Endometrial microvascular endothelial cells (primary cell): ENCODE measurements around the gene PDSS1. TPM values are rescaled to one million over a fixed set of nuclear protein-coding genes. Genes with fewer than 3 reads are reported as not detected.

Experiments used
- in situ Hi-C: cut with HindIII; loops from 2 replicates; pipeline ENCODE4 v1.10.0; 2017; ENCODE audit warnings: low sequenced_read_pairs, low pct_unique_long_range_greater_than_20kb; ENCODE audit errors: inconsistent ontology term
- total RNA-seq: library from RNA; depleted of rRNA; stranded (reverse); fragments of >200 nt; gene quantifications from one replicate; pipeline ENCODE4 v1.2.3, GENCODE V29; 2015; ENCODE audit errors: inconsistent ontology term

Gene PDSS1
- total RNA-seq, 1 donor from 2014 or later: 15.2 TPM

DNA sequence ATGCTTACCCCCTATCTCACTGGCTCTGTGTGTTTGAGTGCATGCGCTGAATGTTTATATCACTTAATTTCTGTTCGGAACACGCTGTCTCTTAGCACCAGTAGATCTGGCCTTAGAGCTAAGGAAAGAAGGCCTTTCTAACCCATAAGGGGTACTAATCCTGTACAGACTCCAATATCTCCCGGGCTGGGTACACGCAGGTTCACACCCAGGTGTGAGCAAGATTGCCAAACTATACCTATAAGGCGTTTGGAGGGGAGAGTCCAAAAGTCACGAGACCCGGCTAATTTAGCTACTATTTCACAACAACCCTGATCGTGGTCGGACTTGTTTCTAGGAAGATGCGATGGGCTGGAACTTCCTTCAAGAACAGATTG, 727 bp upstream of the PDSS1 start:
- in situ Hi-C loops: no loop called here

DNA sequence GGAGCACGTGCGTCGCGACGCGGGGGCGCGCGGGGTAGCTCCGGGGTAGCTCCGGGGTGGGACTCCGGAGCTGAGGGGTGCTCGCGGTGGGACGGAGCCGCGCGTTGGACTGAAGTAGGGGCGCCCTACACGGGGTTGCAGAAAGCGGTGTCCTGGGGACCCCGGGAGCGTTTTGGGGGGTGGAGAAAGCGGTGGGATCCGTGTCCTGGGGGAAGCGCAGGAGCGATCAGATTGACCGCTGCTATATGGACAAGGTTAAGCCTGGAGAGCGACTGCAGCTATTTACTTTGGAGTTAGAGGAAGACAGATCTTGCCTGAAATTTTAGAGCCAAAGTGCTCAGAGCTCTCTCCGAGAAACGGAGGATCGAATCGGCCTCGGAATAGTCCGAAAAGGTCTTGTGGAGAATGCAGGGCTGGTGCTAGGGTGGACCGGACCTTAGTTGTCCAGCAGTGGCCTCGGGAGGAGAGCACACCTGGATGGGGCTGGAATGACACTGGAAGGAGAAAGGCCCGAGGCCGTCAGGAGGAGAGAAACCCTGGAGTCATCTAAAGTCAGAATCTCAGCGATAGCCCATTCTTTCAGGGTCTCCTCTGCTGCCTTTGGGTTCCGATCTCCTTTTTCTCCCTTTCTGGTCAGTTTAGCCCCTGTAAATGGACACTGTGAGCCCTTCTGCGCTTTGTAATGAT, 564 bp downstream of the PDSS1 start:
- in situ Hi-C loops: no loop called here

DNA sequence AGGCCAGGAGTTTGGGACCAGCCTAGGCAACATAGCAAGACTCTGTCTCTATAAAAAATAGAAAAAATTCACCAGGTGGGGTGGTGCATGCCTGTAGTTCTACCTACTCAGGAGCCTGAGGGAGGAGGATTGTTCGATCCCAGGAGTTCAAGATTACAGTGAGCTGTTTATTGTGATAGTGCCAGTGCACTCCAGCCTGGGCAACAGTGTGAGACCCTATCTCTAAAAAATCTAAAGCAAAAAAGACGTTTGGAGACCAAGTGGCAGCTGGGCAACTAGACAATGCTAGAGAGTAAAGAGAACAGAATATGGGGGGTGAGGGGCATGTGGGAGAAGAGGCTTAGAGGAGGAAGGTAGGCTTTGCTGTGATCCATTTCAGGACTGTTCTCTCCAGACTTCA, 1.4 kb downstream of the PDSS1 start:
- in situ Hi-C loops: no loop called here

DNA sequence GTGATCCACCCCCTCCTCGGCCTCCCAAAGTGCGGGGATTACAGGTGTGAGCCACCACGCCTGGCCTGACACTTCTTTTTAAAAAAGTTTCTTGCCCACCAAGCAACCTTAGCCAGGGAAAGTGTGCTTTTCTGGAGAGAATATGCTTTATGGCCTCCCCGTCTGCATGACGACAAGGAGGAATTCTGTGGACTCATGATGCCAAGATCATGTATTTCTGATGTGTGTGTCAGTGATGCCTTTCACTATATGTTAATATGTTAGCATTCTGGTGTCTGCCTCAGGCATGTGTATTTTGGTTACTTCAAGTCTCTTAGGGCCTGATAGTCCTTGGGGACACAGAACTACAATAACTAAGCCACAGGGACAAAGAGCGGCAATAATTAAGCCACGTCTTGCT, 2.1 kb downstream of the PDSS1 start:
- in situ Hi-C loops: no loop called here

DNA sequence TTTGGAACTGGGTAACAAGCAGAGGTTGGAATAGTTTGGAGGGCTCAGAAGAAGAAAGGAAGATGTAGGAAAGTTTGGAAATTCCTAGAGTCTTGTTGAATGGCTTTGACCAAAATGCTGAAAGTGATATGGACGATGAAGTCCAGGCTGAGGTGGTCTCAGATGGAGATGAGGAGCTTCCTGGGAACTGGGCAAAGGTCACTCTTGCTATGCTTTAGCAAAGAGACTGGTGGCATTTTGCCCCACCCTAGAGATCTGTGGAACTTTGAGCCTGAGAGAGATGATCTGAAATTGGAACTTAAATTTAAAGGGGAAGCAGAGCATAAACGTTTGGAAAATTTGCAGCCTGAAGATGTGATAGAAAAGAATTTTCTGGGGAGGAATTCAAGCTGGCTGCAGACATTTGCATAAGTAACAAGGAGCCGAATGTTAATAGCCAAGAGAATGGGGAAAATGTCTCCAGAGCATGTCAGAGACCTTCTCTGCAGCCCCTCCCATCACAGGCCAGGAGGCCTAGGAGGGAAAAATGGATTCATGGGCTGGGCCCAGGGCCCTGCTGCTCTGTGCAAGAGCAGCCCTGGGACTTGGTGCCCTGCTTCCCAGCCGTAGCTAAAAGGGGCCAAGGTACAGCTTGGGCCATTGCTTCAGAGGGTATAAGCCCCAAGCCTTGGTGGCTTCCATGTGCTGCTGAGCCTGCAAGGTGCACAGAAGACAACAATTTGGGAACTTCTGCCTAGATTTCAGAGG, 3.6 kb downstream of the PDSS1 start:
- in situ Hi-C loops: no loop called here

DNA sequence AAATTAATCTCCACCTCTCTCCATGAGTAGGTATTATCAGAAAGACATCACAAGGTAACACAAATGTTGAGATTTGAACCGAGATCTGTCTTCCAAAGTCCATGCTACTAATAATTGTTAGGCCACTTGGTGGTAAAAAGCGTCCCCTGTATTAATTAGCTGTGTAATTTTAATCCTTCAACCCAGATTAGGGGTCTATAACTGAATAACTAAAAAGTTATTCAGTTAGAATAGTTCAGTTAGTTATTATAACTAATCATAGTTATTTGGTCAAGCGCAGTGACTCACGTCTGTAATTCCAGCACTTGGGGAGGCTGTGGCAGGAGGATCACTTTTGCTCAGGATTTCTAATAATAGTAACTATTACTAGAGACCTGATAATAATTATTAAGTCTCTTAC, 5.6 kb downstream of the PDSS1 start:
- in situ Hi-C loops: no loop called here

DNA sequence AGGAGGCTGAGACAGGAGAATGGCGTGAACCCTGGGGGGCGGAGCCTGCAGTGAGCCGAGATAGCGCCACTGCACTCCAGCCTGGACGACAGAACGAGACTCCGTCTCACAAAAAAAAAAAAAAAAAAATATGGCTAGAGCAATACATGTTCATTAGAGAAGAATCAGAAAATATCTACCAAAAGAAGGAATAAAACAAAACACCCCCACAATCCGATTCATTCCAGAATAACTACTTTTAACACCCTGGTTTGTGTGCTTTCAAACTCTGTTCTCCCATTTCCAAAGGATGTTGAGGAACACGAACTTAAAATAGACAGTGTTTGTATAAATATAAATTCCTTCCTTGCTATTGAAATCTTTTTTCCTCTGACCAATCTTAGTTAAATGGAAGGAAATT, 6.5 kb downstream of the PDSS1 start:
- in situ Hi-C loops: no loop called here

DNA sequence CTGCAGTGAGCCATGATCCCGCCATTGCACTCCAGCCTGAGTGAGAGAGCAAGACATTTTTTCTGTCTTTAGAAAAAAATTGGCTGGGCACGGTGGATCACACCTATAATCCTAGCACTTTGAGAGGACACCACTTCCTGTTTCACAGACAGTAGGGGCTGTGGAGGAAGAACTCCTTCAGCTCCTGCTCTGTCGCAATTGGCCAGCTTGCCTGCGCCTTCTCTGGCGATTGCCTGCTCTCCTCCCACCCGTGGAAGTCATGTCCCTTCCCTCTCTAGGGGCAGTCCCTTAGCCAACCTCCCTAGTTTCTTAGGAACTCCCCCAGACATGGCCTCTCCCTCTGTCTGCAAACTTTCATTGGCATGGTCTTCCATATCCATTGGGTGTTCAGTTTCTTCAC, 8.7 kb downstream of the PDSS1 start:
- in situ Hi-C loops: no loop called here

DNA sequence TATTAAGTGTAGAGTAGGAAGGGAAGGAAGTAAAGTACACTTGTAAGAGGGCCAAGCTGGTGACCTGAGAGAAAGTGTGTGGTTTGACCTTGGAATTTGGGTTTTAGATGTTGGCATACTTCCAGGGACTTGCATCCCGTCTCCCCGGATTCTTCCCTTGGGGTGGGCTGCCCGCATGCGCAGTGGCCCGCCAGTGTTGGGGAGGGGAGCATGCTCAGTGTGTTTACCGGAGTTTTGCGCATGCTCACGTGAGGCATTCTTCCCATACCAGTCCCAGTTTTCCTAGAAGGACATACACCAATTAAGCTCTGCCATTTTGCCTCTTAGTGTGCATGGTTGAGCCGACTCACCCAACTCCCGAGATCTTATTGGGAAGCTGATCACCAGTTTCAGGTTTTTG, 9.4 kb downstream of the PDSS1 start:
- in situ Hi-C loops: no loop called here

DNA sequence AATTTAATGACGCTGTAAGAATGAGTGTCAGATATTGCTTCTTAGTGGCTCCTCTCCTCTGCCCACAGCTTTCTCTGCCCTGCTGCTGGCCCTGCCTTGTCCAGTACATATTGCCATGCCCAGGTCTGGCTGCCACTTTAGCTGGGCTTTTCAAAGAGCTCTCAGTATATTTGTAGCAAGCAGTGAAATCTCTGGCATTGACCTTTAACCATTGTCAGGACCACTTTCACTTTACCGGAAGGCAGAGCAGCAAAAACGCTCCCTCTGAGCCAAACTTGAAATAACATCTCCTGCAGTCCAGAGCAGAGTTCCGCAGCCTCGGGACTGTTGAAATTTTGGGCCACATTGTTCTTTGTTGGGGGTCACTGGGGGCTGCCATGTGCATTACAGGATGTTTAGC, 13.8 kb downstream of the PDSS1 start:
- in situ Hi-C loops: no loop called here

DNA sequence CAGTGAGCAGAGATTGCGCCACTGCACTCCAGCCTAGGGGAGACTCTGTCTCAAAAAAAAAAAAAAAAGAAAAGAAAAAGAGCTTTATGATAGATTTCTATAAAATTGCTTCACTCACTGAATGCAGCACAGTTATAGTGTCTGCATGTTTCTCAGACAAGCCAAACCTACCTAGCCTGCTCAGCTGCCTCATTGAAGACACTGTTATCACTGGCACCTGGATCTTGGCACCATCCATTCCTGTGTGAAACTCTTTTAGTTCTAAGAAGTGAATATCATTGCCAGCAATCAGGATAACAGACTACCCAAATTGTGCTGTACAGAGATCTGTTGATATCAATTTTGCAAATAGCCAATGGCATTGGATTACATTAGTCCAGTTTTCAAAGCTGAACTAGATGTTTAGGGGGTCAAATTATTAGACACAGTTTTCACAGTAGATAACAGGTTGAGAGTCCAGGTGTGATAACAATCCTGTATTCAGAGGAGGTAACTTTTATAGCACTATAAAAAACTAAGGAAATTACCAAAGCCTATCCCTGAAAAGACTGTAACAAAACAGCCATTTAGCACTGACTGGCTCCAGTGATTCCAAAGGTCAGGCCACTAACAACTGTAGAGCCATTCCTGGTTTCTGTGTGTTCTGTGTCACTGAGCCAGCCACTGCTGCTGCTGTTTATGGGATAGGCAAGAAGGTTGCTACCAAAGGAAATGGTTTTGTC, 17.1 kb downstream of the PDSS1 start:
- in situ Hi-C loops: no loop called here

DNA sequence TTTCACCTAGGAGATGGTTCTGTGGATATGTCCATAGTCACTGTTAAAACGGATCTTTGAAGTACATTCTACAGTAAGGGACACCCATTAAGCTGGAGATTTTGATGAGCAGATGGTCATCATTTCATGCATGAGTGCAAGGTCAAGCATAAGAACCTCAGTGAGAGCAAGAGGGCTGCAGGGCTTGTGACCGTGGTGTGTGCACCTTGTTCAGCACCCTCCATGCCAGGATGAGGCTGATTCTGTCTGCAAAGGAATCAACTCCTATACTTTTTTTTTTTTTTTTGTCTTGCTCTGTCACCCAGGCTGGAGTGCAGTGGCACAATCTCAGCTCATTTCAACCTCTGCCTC, 17.6 kb downstream of the PDSS1 start:
- in situ Hi-C loops: no loop called here

DNA sequence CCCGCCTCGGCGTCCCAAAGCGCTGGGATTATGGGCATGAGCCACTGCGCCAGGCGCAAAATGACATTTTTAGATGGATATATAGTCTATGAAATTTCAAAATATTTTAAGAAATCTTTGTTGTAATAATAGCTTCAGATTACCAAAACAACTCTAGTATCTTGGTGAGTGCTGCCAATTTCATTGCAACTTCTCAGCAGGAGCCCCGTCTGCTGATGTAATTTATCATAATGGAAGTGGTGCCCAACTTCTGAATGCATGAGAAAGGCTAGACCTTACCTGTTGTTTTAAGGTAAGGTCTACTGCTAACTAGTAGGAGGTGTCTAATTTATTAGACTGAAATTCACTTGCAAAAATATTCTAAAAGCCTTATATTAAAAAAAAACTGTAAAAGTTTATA, 20.0 kb downstream of the PDSS1 start:
- in situ Hi-C loops: no loop called here

DNA sequence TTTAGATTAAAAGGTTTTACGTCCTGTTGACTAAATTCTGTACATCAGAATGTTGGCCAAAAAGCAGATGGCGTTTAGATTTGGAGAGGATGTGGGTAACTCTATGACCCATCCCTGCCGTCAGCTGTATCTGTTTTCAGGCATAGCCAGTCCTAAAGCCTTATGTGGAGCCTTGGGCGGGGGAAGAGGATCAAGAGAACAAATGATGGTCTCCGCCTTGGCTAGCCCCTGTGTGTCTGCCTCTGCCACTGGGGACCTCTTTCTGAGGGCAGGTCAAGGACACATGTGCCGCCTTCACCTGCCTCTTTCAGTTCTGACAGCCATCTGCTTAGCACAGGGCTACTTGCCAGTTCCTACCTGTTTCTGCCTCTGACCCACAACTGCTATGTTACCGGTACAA, 24.1 kb downstream of the PDSS1 start:
- in situ Hi-C loops: no loop called here

DNA sequence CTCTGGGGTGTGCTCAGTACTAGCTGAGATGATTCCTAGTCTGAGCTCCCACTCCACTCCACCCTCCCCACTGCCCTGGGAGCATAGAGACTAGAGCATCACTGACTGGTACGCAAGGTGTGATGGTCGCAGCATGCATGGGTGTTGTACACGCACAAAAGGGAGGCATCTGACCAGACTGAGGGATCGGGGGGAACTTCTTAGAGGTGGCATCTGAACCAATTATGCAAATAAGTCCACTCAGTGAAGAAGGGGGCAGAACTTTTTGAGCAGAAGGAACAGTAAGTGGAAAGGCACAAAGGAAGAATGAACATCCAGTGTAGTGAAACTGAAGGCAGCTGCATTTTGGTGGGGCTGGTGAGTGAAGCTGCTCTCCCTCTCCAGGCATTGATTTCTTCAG, 25.5 kb downstream of the PDSS1 start:
- in situ Hi-C loops: no loop called here

DNA sequence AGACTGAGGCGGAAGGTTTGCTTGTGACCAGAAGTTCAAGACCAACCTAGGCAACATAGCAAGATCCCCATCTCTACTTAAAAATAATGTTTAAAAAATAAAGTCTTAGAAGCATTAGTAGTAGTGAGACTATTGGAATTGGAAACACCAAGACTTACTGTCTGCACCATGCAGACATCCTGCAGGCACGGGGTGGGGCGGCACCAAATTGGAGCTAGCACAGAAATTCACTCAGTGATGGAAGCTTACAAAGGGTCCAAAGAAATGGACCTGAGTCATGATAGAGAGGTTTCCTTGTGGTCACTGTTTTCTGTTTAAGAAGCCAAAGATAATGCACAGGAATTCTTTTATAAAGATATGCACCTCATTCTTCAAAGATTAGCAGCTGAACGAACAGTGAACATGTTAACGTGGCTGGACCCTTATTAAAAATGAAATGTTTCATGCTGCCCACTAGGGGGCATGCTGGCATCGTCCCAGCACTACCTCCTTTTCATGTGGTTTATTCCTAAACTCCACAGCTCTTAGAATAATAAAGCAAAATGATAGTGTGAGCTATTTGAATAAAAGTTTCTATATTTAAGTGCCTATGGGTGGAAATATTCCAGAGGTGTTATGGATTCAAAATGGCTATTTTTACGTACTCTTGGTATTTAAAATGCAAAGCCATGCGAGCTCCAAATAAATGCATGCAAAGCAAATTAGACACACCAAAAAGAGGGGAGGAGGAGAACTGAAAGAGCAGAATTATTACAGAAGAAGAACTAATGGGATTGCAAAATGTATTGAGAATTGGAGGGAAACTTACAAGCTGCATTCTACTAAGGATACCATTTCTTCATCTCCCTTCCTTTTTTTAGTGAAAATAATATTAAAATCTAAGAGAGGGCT, 28.6 kb downstream of the PDSS1 start:
- in situ Hi-C loops: no loop called here

DNA sequence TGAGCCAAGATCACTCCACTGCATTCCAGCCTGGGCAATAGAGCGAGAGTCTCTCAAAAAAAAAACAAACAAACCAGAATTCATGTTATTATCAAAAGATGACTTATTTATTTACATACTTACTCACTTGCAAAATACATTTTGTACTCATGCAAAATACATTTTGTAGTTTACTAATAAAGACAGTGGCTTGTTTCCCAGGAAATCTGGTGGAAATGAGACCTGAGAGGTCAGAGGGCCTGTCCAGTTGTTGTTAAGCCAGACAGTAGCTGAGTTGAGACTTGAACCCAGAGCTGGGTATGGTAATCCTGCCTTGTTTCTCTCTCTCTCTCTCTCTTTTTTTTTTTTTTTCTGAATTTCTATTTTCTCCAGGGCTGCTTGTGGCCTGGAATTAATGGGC, 29.5 kb downstream of the PDSS1 start:
- in situ Hi-C loops: no loop called here

DNA sequence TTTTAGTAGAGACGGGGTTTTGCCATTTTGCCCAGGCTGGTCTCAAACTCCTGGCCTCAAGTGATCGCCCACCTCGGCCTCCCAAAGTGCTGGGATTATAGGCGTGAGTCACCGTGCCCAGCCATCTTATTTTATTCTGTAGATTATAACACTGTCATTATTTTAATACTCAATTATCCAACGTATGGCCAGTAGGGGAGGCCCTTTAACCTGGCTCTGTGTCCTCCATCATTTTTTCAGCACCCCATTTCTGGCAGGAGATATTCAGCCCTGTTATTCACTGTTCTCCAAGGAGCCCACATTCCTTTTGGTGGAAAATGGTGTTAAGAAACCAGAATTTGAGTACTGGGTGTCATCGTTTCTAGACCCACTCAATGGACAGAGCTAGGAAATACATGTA, 31.5 kb downstream of the PDSS1 start:
- in situ Hi-C loops: no loop called here

DNA sequence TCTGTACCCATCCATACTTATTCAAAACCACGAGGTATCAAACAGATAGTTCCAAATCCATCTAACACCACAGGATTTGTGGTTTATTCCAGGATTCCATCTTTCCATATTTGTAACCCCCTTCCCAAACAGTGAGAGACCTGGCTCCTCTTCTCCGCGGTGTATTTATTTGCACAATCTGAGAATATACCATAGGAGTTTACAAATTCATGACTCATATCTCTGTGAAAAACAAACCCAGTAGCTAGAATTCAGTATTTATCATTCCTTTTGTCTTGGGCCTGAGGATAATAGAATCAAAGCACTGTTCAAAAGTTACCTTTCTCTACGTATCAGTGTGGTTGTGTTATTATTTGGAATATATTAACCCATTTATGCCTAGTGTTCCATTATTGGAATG, 31.9 kb downstream of the PDSS1 start:
- in situ Hi-C loops: no loop called here
